Epithelial cell of umbilical artery (primary cell): ENCODE data around the gene OR12D1. TPM values are rescaled to one million over a fixed set of nuclear protein-coding genes. Genes with fewer than 3 reads are reported as not detected.

ENCODE experiments used
- total RNA-seq: library from RNA; depleted of rRNA; stranded (reverse); fragments of >200 nt; gene quantifications from 2 replicates; pipeline ENCODE4 v1.2.3, GENCODE V29; 2014

The OR12D1 gene
- not detected in 2 replicates for total RNA-seq

GRCh38 chr6:29414588-29414987, at the start of gene OR12D1:
Gene OR12D1, plus strand, starts transcription at chr6:29414928.

GRCh38 chr6:29368765-29369164, 46.0 kb upstream of the OR12D1 start, which contains the start of gene OR5V1:
Gene OR5V1, minus strand, starts transcription at chr6:29368865. Its CDS starts 12,670 bp downstream, at chr6:29356195.

GRCh38 chr6:29375191-29375590, 39.5 kb upstream of the OR12D1 start, which contains the start of gene OR12D3:
Gene OR12D3, minus strand, starts transcription at chr6:29375291. Its CDS starts 4 bp downstream, at chr6:29375287.

GRCh38 chr6:29395331-29395730, 19.4 kb upstream of the OR12D1 start, which contains the start of gene OR12D2:
Gene OR12D2, plus strand, starts transcription at chr6:29395631. Its CDS starts 1,069 bp downstream, at chr6:29396700.

GRCh38 chr6:29439006-29439405, 24.3 kb downstream of the OR12D1 start, which contains the start of gene OR10C1:
Gene OR10C1, plus strand, starts transcription at chr6:29439306. Its CDS starts 710 bp downstream, at chr6:29440016.

GRCh38 chr6:29456971-29457370, 42.2 kb downstream of the OR12D1 start, which contains the start of the genes OR11A1 and OR2H1:
Gene OR11A1, minus strand, starts transcription at chr6:29457071. Its CDS starts 29,430 bp downstream, at chr6:29427641.
Gene OR2H1, plus strand, starts transcription at chr6:29457155. Its CDS starts 4,615 bp downstream, at chr6:29461770.

Other genes with a start within 250 kb of the OR12D1 start
- gene OR2J2, start 244.0 kb upstream of the OR12D1 start, total RNA-seq = not detected in 2 replicates
- not detected in 2 replicates for gene OR14J1, start 113.2 kb upstream of the OR12D1 start, total RNA-seq
- not detected in 2 replicates for gene OR5V1, start 46.1 kb upstream of the OR12D1 start, total RNA-seq
- gene OR12D3, start 39.6 kb upstream of the OR12D1 start, total RNA-seq = not detected in 2 replicates
- not detected in 2 replicates for gene OR12D2, start 19.3 kb upstream of the OR12D1 start, total RNA-seq
- not detected in 2 replicates for gene OR10C1, start 24.4 kb downstream of the OR12D1 start, total RNA-seq
- gene OR11A1, start 42.1 kb downstream of the OR12D1 start, total RNA-seq = not detected in 2 replicates
- not detected in 2 replicates for gene OR2H1, start 42.2 kb downstream of the OR12D1 start, total RNA-seq
- gene MAS1L, start 73.0 kb downstream of the OR12D1 start, total RNA-seq = not detected in 2 replicates
- gene UBD, start 144.8 kb downstream of the OR12D1 start, total RNA-seq = 0.32 and 1.2 TPM in 2 replicates
- not detected in 2 replicates for gene OR2H2, start 170.2 kb downstream of the OR12D1 start, total RNA-seq
- 3.6 and 11.6 TPM in 2 replicates for gene GABBR1, start 218.3 kb downstream of the OR12D1 start, total RNA-seq
- gene MOG, start 242.2 kb downstream of the OR12D1 start, total RNA-seq = not detected in 2 replicates